GM23248 (cell line): ENCODE measurements around the gene AGAP1. TPM values are rescaled to one million over a fixed set of nuclear protein-coding genes. Genes with fewer than 3 reads are reported as not detected.

Source experiments
- DNase-seq: peaks from one replicate; pipeline ENCODE4 v3.0.0-alpha.2; 2015
- H2AFZ ChIP-seq: fragments of 200-600 bp; sonication (generic); 2 replicates; pipeline ENCODE4 v1.6.1; 2016; ENCODE audit warnings: antibody characterized with exemption
- H3F3A ChIP-seq: fragments of 200-600 bp; sonication (generic); 2 replicates; pipeline ENCODE4 v1.6.1; 2016; ENCODE audit warnings: mild to moderate bottlenecking, antibody characterized with exemption, mixed run types; ENCODE audit not compliant: insufficient read depth
- H3K27ac ChIP-seq: fragments of 200-600 bp; sonication (generic); 2 replicates; pipeline ENCODE4 v1.5.1; 2016; ENCODE audit warnings: mild to moderate bottlenecking
- H3K27me3 ChIP-seq: fragments of 200-600 bp; sonication (generic); replicated peaks from 2 replicates; pipeline ENCODE4 v1.6.1; 2016; ENCODE audit warnings: mild to moderate bottlenecking; ENCODE audit not compliant: insufficient read depth
- H3K36me3 ChIP-seq: fragments of 200-600 bp; sonication (generic); 2 replicates; pipeline ENCODE4 v1.6.1; 2016; ENCODE audit warnings: low read depth, mild to moderate bottlenecking
- H3K4me1 ChIP-seq: fragments of 200-600 bp; sonication (generic); 2 replicates; pipeline ENCODE4 v1.6.1; 2016; ENCODE audit warnings: mild to moderate bottlenecking; ENCODE audit not compliant: insufficient read depth
- H3K4me2 ChIP-seq: fragments of 200-600 bp; sonication (generic); one replicate; pipeline ENCODE4 v1.6.1; 2016; ENCODE audit warnings: mild to moderate bottlenecking; ENCODE audit not compliant: unreplicated experiment
- H3K4me3 ChIP-seq: fragments of 200-600 bp; sonication (generic); 2 replicates; pipeline ENCODE4 v1.5.1; 2016; ENCODE audit warnings: mild to moderate bottlenecking
- H3K79me2 ChIP-seq: fragments of 200-600 bp; sonication (generic); 2 replicates; pipeline ENCODE4 v1.6.1; 2016; ENCODE audit warnings: mild to moderate bottlenecking; ENCODE audit not compliant: insufficient read depth
- H3K9ac ChIP-seq: fragments of 200-600 bp; sonication (generic); 2 replicates; pipeline ENCODE4 v1.6.1; 2016; ENCODE audit warnings: mild to moderate bottlenecking
- H3K9me2 ChIP-seq: fragments of 200-600 bp; sonication (generic); 2 replicates; pipeline ENCODE4 v1.6.1; 2016; ENCODE audit warnings: mixed run types, mild to moderate bottlenecking, moderate library complexity; ENCODE audit not compliant: insufficient read depth
- H3K9me3 ChIP-seq: fragments of 200-600 bp; sonication (generic); one replicate; pipeline ENCODE4 v1.6.1; 2017; ENCODE audit warnings: low read depth
- H4K20me1 ChIP-seq: fragments of 200-600 bp; sonication (generic); 2 replicates; pipeline ENCODE4 v1.6.0; 2016; ENCODE audit not compliant: insufficient read depth
- EZH2 ChIP-seq: fragments of 200-600 bp; sonication (generic); IDR thresholded peaks from 2 replicates; pipeline ENCODE4 v1.6.1; 2018; ENCODE audit warnings: antibody characterized with exemption, mild to moderate bottlenecking; ENCODE audit not compliant: insufficient read depth, poor library complexity, severe bottlenecking
- EZH2phosphoT487 ChIP-seq: fragments of 200-600 bp; sonication (generic); IDR thresholded peaks from 2 replicates; pipeline ENCODE4 v1.6.1; 2018; ENCODE audit warnings: antibody characterized with exemption, moderate library complexity, mild to moderate bottlenecking, low read depth; ENCODE audit not compliant: insufficient read depth
- WGBS, 2 experiments: methylation state at CpG; one replicate each; pipeline ENCODE4 v1.1.6; 2015 to 2017; ENCODE audit warnings: low lambda C conversion rate in 2 of 2, low coverage in 1 of 2; ENCODE audit errors: missing lambda C conversion rate in 2 of 2; 5-methylcytosine and 5-hydroxymethylcytosine counted together
- in situ Hi-C: fragments of 300-500 bp; cut with MboI; formaldehyde crosslinking; loops from 2 replicates; pipeline ENCODE4 v1.15.0; 2020
- polyA plus RNA-seq: library from polyadenylated mRNA; unstranded; fragments of >200 nt; fragmentation: Nextera tagmentation; extraction: Ambion mirVana; gene quantifications from 2 replicates; pipeline ENCODE4 v1.2.1, GENCODE V29; 2016
- total RNA-seq: library from RNA; depleted of rRNA; stranded (reverse); fragments of >200 nt; shearing (Covaris generic); gene quantifications from 2 replicates; pipeline ENCODE4 v1.2.3, GENCODE V29; 2014

AGAP1 gene
- total and polyA plus RNA-seq, 2 experiments from 2014 or later, result 2.2 to 9.9 TPM

GRCh38 chr2:236124182-236124893, 630.5 kb downstream of the AGAP1 start:
- in situ Hi-C loops, result no loop called here
- Histone ChIP-seq H2AFZ (no peak overlapping the region), H3K27me3 (no peaks in the 10 kb centered on the region), H3K9ac (no peak overlapping the region), H3K27ac (no peak overlapping the region), H3K79me2 (no peaks in the 10 kb centered on the region), H3K4me2 (no peak overlapping the region), H3F3A (no peaks in the 10 kb centered on the region), H3K4me3 (no peak overlapping the region), H3K9me3 (no peaks in the 10 kb centered on the region), H3K36me3 (no peaks in the 10 kb centered on the region; the same call in 1 of the 2 replicates), H4K20me1 (no peaks in the 10 kb centered on the region), H3K4me1 (no peaks in the 10 kb centered on the region), H3K9me2 (no peaks in the 10 kb centered on the region)
- TF ChIP-seq EZH2 (no peak), EZH2phosphoT487 (no peak)
- DNase-seq, result no peak
- WGBS, 2 experiments, result 95 to 98% methylated on average over 23 to 30 of the region's 30 CpGs

DNA sequence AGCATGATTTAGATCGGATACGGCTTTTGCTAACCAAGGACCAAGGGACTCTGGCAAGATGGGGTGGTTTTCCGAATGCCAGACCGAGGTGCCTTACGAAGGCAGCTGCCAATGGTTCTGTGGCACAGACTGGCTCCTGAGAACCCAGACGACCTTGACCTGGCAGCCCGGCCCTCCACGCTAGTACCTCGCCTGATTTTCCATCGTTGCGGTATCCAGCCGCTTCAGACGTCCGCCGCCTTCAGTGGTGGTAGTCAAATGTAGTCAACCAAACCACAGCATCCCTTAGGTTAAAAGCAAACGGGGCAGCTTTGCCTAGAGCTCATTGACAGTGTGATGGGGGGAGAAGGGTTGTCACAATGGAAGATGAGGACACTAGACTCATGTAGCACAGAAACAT, 631.7 kb downstream of the AGAP1 start:
- Histone ChIP-seq H2AFZ (no peak overlapping the region), H3K79me2 (no peaks in the 10 kb centered on the region), H3K27ac (no peak overlapping the region), H3K4me2 (no peak overlapping the region), H4K20me1 (no peaks in the 10 kb centered on the region), H3K27me3 (no peaks in the 10 kb centered on the region), H3F3A (no peaks in the 10 kb centered on the region), H3K9me2 (no peaks in the 10 kb centered on the region), H3K9ac (no peak overlapping the region), H3K36me3 (no peaks in the 10 kb centered on the region; the same call in 1 of the 2 replicates), H3K9me3 (no peaks in the 10 kb centered on the region), H3K4me3 (no peak overlapping the region), H3K4me1 (no peaks in the 10 kb centered on the region)
- WGBS, 2 experiments, result 92 to 94% methylated on average over 16 of the region's 16 CpGs
- no peak for TF ChIP-seq EZH2
- no peak for TF ChIP-seq EZH2phosphoT487
- in situ Hi-C loops, result no loop called here
- DNase-seq, result no peak

DNA sequence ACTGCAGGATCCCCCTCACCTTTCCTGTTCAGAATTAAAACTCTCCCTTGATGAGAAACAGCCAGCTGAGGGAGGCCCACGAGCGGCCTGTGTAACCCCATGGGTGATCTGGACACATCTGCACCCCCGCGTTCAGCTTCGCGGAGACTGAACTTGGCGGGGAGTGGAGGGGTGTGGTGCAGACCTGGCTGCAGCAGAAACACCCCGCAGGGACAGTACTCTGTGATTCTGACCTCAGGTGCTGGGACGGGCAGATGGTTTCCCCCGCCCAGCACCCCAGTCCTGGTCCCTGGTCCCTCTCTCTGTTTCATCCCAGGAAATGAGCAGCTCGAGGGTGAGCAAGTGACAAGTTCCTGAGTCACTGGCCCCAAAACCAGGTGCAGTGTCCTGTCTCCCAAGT, 633.2 kb downstream of the AGAP1 start:
- no peak for DNase-seq
- Histone ChIP-seq H3K4me3 (no peak overlapping the region), H3K4me1 (no peaks in the 10 kb centered on the region), H3K27ac (no peak overlapping the region), H2AFZ (no peak overlapping the region), H3K36me3 (no peaks in the 10 kb centered on the region; the same call in 1 of the 2 replicates), H3K4me2 (no peak overlapping the region), H3F3A (no peaks in the 10 kb centered on the region), H4K20me1 (no peaks in the 10 kb centered on the region), H3K9me2 (no peaks in the 10 kb centered on the region), H3K9me3 (no peaks in the 10 kb centered on the region), H3K9ac (no peak overlapping the region), H3K79me2 (no peaks in the 10 kb centered on the region), H3K27me3 (no peaks in the 10 kb centered on the region)
- in situ Hi-C loops, result no loop called here
- 88 to 89% methylated on average over 11 of the region's 11 CpGs for WGBS, 2 experiments
- TF ChIP-seq EZH2phosphoT487 (no peak), EZH2 (no peak)

DNA sequence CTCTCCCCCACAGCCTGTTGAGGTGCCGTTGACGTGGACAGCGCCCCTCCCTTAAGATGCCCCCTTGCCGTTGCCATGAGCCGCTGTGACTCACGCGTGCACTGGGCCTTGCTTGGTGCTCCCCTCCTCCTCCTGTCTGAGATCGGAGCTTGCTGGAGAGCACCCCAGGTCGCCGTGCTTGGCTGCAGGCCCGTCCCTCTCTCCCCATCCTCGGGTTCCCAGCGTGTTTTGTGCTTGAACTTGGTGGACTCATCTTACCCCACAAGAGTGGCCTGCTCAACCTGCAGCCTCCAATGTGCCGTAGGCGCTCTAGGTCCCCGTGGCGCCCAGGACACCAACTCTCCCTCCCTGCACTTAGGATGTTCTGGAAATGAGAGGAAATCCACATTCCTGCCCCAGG, 634.5 kb downstream of the AGAP1 start:
- Histone ChIP-seq H3K4me1 (no peaks in the 10 kb centered on the region), H3K4me3 (no peak overlapping the region), H3K36me3 (no peaks in the 10 kb centered on the region; the same call in 1 of the 2 replicates), H3K9me2 (no peaks in the 10 kb centered on the region), H3K27ac (no peak overlapping the region), H3K4me2 (no peak overlapping the region), H3K9ac (no peak overlapping the region), H3F3A (no peaks in the 10 kb centered on the region), H3K27me3 (no peaks in the 10 kb centered on the region), H3K79me2 (no peaks in the 10 kb centered on the region), H4K20me1 (no peaks in the 10 kb centered on the region), H2AFZ (no peak overlapping the region), H3K9me3 (no peaks in the 10 kb centered on the region)
- DNase-seq, result no peak
- WGBS, 2 experiments, result 85 to 89% methylated on average over 16 to 17 of the region's 17 CpGs
- in situ Hi-C loops, result no loop called here
- TF ChIP-seq EZH2phosphoT487 (no peak), EZH2 (no peak)

DNA sequence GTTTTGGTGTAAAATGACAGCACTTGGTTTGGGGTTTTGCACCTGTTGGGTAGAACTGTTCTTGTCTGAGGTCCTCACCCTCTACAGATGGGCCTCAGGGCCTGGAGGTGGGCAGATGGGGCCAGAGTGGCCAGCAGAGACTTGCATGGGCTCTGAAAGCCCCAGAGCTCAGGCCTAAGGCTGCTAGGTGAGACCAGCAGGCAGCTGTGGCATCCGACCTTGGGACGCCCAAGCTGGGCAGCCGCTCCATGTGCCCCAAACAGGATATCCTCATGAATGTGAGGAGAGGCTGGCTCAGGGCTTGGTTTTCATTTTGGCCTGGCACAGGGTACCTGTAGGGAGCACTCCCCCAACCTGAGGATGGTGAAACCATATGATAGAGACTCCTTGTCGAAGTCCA, 636.1 kb downstream of the AGAP1 start:
- WGBS, 2 experiments, result 97 to 98% methylated on average over 4 of the region's 4 CpGs
- no peak overlapping the region for H3K4me2 ChIP-seq
- no peaks in the 10 kb centered on the region for H3K4me1 ChIP-seq
- H3K9me2 ChIP-seq, result no peaks in the 10 kb centered on the region
- H3K9ac ChIP-seq, result no peak overlapping the region
- H3K27me3 ChIP-seq, result no peaks in the 10 kb centered on the region
- H4K20me1 ChIP-seq, result no peaks in the 10 kb centered on the region
- in situ Hi-C loops, result no loop called here
- no peak overlapping the region for H2AFZ ChIP-seq
- no peak for TF ChIP-seq EZH2phosphoT487
- TF ChIP-seq EZH2, result no peak
- H3K27ac ChIP-seq, result no peak overlapping the region
- no peak overlapping the region for H3K4me3 ChIP-seq
- H3F3A ChIP-seq, result no peaks in the 10 kb centered on the region
- no peaks in the 10 kb centered on the region; the same call in 1 of the 2 replicates for H3K36me3 ChIP-seq
- no peaks in the 10 kb centered on the region for H3K9me3 ChIP-seq
- no peak for DNase-seq
- H3K79me2 ChIP-seq, result no peaks in the 10 kb centered on the region
